Measurements from ENCODE around the gene WBP1L. TPM values are rescaled to one million over a fixed set of nuclear protein-coding genes. Genes with fewer than 3 reads are reported as not detected.

The WBP1L gene
- total RNA-seq, 2 donors from 2014 or later, result 123 to 268 TPM

- Histone ChIP-seq H3K4me3 (no peak overlapping the region), H3K36me3 (no peaks in the 10 kb centered on the region), H3K9me3 (no peaks in the 10 kb centered on the region), H3K4me1 (ENCODE audit: control insufficient read depth in 1 of 2, low read depth in 2 of 2) (peaks cover 12 to 19% of the 10 kb centered on the region in 2 donors), H3K27ac (no peak overlapping the region), H3K27me3 (replicated peaks; ENCODE audit: insufficient read depth) (no peaks in the 10 kb centered on the region)
- no peak for ATAC-seq (ENCODE audit: insufficient number of reproducible peaks, low FRiP score, low read depth)
- no peak for DNase-seq (ENCODE audit: low spot score)
- TF ChIP-seq, protein P1, sequence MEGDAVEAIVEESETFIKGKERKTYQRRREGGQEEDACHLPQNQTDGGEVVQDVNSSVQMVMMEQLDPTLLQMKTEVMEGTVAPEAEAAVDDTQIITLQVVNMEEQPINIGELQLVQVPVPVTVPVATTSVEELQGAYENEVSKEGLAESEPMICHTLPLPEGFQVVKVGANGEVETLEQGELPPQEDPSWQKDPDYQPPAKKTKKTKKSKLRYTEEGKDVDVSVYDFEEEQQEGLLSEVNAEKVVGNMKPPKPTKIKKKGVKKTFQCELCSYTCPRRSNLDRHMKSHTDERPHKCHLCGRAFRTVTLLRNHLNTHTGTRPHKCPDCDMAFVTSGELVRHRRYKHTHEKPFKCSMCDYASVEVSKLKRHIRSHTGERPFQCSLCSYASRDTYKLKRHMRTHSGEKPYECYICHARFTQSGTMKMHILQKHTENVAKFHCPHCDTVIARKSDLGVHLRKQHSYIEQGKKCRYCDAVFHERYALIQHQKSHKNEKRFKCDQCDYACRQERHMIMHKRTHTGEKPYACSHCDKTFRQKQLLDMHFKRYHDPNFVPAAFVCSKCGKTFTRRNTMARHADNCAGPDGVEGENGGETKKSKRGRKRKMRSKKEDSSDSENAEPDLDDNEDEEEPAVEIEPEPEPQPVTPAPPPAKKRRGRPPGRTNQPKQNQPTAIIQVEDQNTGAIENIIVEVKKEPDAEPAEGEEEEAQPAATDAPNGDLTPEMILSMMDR (IDR thresholded peaks at IDR 0.05), result no peak
These were observed 31.7 kb upstream of the WBP1L start for GRCh38 chr10:102712089-102712488.

GRCh38 chr10:102712843-102713538 lies 30.8 kb upstream of the WBP1L start:
- no peaks in the 10 kb centered on the region for H3K36me3 ChIP-seq
- peak overlapping the region; percentile 51 to 61 for H3K27ac ChIP-seq
- ATAC-seq (ENCODE audit: insufficient number of reproducible peaks, low FRiP score, low read depth), result no peak
- no peaks in the 10 kb centered on the region for H3K9me3 ChIP-seq
- no peak for DNase-seq (ENCODE audit: low spot score)
- peak overlapping the region; percentile 85 for H3K4me3 ChIP-seq
- H3K27me3 ChIP-seq (replicated peaks; ENCODE audit: insufficient read depth), result no peaks in the 10 kb centered on the region
- peaks cover 12 to 19% of the 10 kb centered on the region in 2 donors for H3K4me1 ChIP-seq (ENCODE audit: control insufficient read depth in 1 of 2, low read depth in 2 of 2)
- TF ChIP-seq, protein P1 (IDR thresholded peaks at IDR 0.05), result no peak

DNA sequence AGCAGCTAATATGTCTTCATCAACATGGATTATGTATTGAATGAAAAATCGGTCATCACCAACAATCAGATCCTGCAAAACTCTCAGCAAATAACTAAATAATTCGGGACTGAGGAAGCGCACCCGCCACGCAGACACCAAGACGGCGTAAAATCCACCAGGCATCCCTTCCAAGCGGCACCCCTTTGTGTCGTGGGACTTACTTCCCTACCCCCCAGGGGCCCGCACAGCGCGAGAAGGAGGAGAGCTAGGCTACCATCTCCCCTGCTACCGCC lies 30.3 kb upstream of the WBP1L start:
- H3K4me3 ChIP-seq, result peak overlapping the region; percentile 85
- H3K36me3 ChIP-seq, result no peaks in the 10 kb centered on the region
- peaks cover 12 to 19% of the 10 kb centered on the region in 2 donors for H3K4me1 ChIP-seq (ENCODE audit: control insufficient read depth in 1 of 2, low read depth in 2 of 2)
- DNase-seq (ENCODE audit: low spot score) (no peak), ATAC-seq (ENCODE audit: insufficient number of reproducible peaks, low FRiP score, low read depth) (no peak)
- TF ChIP-seq, protein P1 (IDR thresholded peaks at IDR 0.05), result no peak
- H3K9me3 ChIP-seq, result no peaks in the 10 kb centered on the region
- no peaks in the 10 kb centered on the region for H3K27me3 ChIP-seq (replicated peaks; ENCODE audit: insufficient read depth)
- peak overlapping the region; percentile 51 to 61 for H3K27ac ChIP-seq

DNA sequence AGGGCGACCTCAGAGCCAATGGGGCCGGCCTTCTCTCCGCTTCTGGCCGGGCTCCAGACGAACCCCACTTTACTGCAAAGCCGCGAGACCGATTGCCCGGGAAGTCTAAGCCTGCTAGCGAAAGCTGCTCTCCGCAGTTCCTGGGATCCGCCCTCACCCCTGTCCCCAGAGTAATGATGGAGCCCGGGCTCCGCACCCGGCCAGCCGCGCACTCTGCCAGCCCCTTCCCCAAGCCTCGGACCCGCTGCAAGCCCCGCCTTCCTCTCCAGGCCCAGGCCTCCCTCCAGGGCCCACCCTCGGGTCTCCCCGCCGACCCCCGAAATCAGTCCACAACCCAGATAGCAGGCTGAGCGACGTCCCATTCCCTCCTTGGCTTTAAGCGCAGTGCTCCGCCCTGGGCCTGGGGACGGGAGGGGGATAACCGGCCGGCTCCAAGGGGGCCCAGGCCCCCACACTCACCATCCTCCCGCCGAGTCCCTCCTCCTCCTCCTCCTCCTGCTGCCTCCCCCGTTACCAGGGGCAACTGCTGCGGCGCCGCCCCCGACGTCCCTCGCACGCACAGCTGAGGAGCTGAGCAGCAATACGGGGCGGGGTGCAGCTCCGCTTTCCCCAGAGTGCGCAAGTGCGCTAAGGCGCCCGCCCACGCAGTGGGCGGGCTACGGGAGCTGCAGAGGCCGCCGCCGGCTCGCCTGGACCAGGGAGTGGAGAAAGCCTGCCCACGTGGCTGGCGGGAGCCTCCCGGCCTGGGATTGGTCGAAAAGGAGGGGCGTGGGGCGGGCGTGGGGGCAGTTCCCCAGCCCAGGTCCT lies 29.7 kb upstream of the WBP1L start, which contains the start of gene ARL3:
TSS of gene ARL3 (minus strand) at position 584 of the 807 bp plus-strand sequence. CDS start at position 462, 122 bp downstream.
- H3K36me3 ChIP-seq, result no peaks in the 10 kb centered on the region
- H3K9me3 ChIP-seq, result no peaks in the 10 kb centered on the region
- peak within 1 kb of the TSS; percentile 51 to 68 for H3K27ac ChIP-seq
- ATAC-seq (ENCODE audit: insufficient number of reproducible peaks, low FRiP score, low read depth), result peak; percentile 83
- TF ChIP-seq, protein P1 (IDR thresholded peaks at IDR 0.05), result peak; percentile 52
- H3K4me3 ChIP-seq, result peak within 1 kb of the TSS; percentile 85
- H3K4me1 ChIP-seq (ENCODE audit: control insufficient read depth in 1 of 2, low read depth in 2 of 2), result peaks cover 12 to 19% of the 10 kb centered on the region in 2 donors
- DNase-seq (ENCODE audit: low spot score), result peak; percentile 84
- no peaks in the 10 kb centered on the region for H3K27me3 ChIP-seq (replicated peaks; ENCODE audit: insufficient read depth)

Data from thoracic aorta (tissue), 2 donors.